HG03469 (cell line): ENCODE data around the gene PDE6A.

Experiments used
- ATAC-seq: cut with Tn5 transposase; IDR thresholded peaks from one replicate; pipeline ENCODE4 v1.9.1; 2021; ENCODE audit warnings: mild to moderate bottlenecking, moderate library complexity, moderate number of reproducible peaks; ENCODE audit not compliant: unreplicated experiment

The PDE6A gene

DNA sequence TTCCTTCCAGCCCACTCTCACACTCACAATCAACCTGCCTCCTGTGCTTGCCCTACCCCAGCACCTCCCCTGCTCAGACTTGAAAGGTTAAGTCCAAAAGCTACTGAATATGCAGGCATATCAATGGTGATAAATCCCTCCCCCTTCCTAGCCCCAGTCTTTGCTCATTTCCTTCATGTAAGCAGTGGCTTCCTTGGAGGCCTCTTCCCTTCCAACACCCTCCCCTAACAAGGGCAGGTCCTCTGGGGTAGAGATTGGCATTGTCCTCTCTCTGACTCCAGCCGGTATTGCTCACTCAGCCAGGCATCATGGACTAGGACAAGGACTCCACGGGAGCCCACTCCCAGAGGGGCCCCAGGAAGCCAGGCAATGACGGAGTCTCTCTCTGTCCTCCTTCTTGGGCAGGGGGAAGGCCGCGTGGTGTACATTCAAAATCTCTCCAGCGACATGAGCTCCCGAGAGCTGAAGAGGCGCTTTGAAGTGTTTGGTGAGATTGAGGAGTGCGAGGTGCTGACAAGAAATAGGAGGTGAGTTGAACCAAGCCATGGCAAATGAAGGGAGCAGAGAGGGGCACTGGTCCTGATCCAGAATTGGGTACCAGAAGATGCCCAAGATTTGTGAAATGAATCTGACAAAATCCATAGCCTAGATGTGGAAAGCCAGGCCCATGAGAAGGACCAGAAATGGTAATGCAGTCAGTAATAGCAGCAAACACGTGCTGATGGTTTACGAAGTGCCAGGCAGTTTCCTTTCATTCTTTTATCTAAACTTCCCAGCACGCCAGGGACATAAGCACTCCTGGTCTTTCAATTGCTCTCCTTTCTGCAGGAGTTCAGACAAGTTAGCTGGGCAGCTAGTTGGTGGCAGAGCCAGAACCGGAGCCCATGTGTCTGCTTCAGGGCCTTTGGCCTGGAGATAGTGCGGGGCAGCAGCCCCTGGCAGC, 102.5 kb downstream of the PDE6A start:
- no peak for ATAC-seq

DNA sequence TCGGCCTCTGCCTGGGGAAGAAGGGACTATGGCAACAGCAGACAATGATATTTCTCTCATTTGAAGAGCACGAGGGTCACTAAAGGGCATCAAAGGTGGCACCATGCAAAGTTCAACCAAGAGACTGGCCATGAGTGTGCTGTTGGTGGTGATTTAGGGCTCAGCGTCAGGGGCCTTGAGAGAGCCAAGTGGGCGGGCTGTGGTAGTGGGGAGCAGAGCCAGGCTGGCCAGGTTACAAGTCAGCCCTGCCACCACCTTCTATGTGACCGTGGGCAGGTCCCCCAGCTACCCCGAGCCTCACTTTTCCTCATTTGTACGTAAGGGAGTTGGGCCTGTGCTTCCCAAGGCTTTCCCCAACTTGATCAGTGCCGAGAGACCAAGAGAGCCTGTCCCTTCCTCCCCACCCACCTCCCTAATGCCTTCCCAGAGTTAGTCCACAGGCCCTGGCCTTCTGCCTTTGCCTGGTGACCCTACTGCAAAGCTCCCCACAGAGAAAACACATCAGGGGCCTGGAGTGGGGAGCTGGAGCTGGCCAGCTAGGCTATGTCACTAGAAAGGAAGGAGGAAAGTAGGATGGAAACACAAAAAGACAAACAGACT, 104.3 kb downstream of the PDE6A start:
- ATAC-seq, result no peak

DNA sequence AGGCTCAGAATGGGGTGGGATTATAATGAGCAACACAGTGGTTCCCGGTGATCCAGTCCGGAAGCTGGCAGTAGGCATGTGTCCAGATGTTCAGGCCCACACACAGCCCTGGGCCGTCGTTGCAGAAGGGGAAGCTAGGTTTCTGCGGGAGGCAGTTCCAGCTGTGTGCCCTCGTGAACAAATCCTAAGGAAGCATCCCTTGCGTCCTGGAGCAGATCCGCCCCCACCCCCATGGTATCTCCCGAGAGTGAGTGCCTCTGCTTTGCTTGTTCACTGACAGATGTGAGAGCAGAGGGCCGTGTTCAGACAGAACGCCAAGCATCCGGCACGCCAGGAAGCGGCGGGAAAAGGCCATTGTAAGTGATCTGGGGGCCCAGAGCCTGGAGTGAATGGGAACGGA, 104.8 kb downstream of the PDE6A start:
- ATAC-seq, result no peak

DNA sequence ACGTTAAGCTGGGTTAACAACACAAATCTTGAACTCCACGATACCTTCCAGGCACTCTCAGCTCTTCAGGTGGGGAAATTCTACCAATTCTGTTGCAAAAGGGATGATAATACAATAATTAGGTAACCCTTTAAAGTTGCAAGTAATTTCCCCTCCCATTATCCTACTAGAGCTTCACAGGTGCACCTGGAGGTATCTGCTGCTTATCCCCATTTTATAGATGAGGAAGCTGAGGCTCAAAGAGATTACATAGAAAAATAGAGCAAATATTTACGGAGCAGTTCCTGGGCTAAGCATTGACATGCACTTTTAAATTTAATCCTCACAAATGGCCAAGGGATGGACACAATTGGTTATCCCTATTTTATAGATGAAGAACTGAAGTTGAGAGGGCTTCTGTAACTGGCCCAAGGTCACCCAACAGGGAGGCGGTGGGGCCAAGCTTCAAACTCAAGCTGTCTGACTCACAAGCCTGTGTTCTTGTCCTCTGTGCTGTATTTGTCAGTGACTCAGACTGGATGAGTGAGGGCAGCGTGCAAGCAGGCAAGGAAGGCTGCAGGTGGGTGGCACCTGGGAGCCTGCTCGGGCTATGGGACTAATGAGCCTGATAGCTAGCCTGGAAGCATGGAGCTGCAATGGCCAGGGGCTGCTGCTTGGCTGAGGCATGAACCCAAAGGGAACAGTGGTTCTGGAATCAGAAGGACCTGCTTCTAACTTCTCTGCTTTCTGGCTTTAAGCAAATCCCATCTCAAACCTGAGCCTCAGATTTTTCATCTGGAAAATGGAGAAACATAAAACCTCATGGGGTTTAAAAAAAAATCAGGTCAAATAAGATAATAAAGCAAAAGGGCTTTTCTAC, 105.5 kb downstream of the PDE6A start:
- no peak for ATAC-seq

DNA sequence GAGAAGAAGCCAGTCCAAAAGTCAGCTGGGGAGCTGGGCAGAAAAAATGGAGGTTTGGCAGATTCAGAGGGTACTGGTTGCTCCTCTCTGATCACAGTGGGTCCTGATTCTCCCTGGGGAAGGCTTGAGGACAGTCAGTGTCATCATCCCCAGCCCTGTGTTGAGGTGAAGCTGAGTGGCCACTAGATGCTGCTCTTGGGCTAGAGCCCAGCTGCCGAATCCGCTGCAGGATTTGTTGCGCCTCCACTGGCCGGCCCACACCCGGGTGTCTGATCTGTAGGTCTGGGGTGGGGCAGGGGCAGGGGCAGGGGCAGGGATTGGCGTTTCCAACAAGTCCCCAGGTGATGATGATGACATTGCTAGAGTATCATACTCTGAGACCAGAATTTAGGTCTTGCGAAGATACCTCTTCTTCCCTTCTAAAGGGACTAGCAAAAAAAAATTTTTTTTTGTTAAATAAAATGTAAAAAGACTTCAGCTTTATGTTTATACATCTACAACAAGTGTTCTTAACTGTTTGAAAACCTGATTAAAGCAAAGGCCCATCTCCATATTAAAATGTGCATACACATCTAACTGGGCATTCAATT, 106.8 kb downstream of the PDE6A start:
- ATAC-seq, result no peak

DNA sequence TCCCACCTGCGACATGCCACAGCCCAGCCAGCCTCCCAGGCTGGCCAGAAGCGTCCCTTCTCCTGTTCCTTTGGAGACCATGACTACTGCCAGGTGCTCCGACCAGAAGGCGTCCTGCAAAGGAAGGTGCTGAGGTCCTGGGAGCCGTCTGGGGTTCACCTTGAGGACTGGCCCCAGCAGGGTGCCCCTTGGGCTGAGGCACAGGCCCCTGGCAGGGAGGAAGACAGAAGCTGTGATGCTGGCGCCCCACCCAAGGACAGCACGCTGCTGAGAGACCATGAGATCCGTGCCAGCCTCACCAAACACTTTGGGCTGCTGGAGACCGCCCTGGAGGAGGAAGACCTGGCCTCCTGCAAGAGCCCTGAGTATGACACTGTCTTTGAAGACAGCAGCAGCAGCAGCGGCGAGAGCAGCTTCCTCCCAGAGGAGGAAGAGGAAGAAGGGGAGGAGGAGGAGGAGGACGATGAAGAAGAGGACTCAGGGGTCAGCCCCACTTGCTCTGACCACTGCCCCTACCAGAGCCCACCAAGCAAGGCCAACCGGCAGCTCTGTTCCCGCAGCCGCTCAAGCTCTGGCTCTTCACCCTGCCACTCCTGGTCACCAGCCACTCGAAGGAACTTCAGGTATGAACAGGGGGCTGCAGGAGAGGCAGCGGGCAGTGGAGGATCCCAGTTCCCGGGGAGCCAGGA, 108.0 kb downstream of the PDE6A start:
- ATAC-seq, result no peak

DNA sequence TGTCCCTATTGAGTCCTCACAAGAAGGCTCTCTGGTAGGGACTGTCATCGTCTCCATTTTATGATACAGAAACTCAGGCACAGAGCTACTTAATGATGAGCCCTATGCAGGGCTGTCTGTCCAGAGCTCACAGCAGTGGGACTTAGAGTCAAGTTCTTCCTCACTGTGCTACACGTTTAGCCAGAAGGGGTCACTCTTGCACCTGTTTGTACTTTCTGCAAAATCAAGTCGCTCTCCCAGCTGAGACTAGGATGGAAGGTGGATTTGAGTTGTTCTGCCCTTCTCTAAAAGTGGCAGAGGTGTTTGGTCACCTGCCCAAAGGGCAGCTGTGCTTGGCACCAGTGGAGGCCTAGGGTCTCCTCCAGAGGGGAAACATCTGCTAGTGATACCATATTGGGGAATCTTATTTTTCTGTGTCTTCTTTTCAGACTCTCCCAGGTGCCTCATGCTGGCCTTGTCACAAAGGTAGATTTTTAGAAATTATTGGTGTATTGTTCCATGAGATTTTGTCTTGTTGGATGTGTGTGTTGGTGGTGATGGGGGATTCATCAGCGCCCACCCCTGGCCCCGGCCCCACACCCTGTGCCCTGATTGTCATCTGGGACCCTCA, 110.2 kb downstream of the PDE6A start:
- no peak for ATAC-seq

DNA sequence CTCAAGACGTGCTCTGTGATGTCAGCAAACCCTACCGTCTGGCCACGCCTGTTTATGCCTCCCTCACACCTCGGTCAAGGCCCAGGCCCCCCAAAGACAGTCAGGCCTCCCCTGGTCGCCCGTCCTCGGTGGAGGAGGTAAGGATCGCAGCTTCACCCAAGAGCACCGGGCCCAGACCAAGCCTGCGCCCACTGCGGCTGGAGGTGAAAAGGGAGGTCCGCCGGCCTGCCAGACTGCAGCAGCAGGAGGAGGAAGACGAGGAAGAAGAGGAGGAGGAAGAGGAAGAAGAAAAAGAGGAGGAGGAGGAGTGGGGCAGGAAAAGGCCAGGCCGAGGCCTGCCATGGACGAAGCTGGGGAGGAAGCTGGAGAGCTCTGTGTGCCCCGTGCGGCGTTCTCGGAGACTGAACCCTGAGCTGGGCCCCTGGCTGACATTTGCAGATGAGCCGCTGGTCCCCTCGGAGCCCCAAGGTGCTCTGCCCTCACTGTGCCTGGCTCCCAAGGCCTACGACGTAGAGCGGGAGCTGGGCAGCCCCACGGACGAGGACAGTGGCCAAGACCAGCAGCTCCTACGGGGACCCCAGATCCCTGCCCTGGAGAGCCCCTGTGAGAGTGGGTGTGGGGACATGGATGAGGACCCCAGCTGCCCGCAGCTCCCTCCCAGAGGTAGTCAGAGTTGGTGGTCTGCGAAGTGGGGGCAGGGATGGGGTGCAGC, 111.3 kb downstream of the PDE6A start:
- no peak for ATAC-seq

DNA sequence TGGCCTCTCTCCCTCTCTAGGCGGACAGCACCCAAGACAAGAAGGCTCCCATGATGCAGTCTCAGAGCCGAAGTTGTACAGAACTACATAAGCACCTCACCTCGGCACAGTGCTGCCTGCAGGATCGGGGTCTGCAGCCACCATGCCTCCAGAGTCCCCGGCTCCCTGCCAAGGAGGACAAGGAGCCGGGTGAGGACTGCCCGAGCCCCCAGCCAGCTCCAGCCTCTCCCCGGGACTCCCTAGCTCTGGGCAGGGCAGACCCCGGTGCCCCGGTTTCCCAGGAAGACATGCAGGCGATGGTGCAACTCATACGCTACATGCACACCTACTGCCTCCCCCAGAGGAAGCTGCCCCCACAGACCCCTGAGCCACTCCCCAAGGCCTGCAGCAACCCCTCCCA, 112.0 kb downstream of the PDE6A start:
- ATAC-seq, result no peak

DNA sequence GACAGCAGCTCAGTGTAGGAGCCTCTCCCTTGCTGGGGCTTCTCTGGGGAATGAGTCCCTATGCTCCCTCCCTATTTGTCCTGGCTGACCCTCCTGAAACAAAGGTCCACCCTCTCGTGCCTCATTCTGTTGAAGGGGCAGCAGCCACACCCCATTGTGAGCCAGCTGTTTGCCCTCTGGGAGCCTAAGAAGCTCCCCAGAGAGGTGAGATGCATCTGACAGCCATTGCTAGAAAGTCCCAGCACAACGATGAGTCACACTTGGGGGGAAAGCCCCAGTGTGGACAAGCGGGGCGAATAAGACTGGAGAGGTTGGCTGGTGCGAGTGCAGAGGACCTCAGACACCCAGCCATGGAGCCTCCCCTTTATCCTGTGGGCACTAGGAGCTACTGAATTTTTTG, 113.1 kb downstream of the PDE6A start:
- peak; percentile 75 for ATAC-seq

DNA sequence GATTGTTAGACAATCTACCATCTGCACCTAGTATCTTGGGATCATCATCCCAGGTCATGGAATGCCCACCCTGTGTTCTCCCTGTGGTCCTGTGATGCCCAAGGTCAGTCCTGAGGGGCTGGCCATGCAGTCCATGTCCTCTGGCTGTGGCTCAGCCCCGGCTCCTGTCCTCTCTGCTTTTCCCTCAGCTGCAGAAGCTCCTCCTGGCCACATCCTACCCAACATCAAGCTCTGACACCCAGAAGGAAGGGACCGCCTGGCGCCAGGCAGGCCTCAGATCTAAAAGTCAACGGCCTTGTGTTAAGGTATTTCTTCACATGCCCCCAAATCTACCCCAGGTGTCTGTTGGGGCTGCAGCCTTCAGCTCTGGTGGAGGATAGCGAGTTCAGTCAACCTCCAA, 114.0 kb downstream of the PDE6A start:
- no peak for ATAC-seq

DNA sequence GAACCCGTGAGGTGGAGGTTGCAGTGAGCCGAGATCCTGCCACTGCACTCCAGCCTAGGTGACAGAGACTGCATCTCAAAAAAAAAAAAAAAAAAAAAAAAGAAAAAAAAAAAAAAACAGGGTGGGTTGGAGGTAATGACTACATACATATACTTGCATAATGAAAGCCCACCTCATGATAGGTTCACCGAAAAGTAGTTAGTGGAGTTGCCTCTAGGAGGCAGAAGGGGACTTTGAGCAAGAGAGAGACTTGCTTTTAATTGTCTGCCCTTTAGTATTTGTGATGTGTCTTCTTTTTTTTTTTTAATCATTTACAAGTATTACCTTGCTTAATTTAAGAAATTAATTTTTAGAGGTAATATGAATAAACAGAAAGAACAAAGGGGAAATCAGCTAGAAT, 114.6 kb downstream of the PDE6A start:
- ATAC-seq, result no peak

DNA sequence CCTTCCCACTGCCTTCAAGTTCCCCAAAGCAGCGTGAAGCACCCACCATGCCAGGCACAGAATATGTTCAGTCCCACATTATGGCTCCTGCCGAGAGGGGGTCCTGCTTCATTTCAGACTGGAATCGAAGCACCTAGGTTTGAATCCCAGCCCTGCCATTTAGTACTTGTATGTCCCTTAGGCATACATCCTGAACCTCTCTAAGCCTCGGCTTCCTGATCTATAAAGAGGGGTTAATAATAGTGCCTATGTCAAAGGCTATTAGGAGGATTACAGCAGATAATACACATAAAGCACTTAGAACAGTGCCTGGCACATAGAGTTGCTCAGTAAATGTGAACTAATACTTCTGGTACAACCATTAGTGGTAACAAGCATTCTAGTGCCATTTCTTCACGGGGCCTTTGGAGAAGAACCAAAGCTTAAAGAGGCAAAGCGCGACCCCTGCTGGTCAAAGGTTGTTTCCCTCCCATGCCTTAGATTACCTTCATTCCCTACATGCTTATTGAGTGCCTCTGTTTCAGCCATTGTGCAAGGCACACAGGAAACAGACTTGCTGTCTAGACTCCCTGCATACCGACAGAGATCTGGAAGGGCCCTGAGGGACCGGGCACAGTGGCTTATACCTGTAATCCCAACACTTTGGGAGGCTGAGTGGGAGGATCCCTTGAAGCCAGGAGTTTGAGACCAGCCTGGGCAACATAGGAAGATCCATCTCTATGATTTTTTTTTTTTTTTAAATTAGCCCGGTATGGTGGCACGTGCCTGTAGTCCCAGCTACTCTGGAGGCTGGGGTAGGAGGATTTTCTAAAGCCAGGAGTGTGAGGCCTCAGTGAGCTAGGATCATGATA, 116.2 kb downstream of the PDE6A start:
- ATAC-seq, result peak; percentile 48

DNA sequence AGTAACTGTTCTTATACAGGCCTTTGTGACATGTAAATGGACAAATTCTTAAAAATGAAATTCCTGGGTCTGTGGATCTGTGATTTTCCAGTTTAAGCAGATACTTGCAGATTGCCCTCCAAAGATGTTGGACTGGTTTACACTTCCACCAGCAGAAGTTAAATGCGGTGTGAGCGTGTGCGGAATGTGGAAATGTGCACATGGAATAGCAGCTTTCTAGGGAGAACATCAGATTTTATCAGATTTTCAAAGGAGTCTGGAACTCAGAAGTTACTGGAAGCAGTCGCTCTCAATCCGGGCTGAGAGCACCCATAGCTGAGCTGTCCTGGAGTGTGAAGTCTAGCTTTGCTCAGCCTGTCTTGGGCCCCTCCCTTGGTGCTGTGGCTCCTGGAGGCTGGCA, 117.0 kb downstream of the PDE6A start:
- no peak for ATAC-seq

DNA sequence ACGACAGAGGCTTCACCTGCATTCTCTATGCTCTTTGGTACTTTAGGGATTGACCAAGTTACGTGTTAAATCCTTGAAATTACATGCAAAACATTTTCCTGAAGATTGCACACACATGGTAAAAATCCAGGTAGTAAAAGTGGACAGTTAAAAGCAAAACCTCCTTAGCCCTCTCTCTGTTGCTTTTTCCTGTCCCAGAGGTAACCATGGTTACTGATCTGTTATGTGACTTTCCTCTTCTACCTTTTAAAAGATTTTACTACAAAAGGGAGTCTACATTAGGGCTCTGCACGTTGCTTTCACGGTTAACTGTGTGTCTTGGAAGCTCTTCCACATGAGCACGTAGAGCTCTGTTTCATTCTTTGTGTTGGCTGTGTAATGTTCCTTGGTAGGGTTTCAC, 117.5 kb downstream of the PDE6A start:
- ATAC-seq, result no peak

DNA sequence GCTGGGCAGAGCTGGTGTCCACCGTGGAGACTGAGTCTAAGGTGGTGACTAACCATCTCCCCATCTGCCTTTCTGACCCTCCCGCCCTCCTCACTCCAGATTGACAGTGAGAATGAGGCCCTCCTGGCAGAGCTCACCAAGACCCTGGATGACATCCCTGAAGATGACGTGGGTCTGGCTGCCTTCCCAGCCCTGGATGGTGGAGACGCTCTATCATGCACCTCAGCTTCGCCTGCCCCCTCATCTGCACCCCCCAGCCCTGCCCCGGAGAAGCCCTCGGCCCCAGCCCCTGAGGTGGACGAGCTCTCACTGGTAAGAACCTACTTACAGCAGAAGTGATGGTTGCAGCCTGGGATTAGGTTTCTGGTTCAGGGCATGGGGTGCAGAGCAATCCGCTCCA, 118.0 kb downstream of the PDE6A start:
- ATAC-seq, result no peak

DNA sequence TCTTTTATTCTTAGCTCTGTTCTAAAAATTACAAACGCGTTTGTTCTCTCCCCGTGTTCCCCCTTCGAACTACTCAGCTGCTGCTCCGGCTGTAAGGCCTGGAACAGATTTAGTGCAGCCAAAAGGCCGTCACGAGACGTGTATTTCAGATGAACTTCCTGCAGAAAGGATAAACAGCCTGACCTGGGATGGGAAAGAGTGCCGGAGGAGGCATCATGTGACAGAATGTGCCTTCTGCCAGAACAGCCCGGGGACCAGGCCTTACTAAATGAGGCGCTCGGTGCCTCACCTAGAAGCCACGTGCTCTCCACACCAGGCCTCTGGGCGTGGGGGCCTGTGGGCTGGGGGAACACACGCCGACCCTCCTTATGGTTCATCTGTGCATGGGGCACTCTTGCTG, 119.7 kb downstream of the PDE6A start:
- no peak for ATAC-seq

DNA sequence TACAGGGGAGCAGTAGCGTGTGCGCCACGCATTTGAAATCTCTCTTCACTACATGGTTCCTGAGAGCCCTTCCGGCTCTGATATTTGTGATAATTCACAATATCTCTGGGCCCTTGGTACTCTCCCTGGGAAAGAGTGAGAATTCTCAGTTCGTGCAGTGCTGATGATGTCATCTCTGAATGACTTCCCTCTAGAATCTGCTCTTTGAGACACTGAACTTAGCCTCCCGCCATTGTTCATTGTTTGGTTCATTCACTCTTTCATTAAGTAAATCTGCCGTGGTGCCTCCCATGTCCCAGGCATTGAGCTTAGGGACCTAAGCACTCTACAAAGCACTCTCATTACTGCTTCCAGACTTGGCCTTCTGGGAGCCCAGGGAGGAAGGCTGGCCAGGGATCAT, 120.5 kb downstream of the PDE6A start:
- no peak for ATAC-seq

DNA sequence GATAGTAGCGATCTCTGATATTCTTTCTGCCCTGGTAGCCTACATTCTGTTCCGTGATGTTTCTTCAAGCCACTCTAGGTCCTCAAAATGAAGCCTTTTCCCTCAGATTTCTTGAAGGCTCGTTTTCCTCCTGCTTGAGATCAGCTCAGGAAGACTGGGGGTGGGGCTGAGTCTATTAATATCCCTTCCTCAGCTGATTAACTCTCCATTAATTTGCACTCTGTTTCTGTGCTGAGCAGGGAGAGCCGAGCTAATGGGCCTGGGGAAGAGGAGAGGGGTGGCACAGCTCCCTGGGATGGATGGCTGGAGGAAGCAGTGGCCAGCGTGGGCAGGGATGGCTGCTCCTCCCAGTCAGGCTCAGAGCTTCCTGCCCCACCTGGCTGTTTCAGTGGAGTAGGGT, 121.2 kb downstream of the PDE6A start:
- no peak for ATAC-seq
